NCI-H2029 treated with DMSO at 0.1 percent for 48 hours (cell line): ENCODE data around the gene RFTN1.
A peak's percentile ranks its signal among the peaks of the same experiment; 100 is the strongest.

Experiments used
- DNase-seq: peaks from one replicate; lab custom pipeline; 2025; lab: John Stamatoyannopoulos, UW

The RFTN1 gene

GRCh38 chr3:16404349-16404895 lies 109.1 kb downstream of the RFTN1 start:
- DNase-seq = no peak

- DNase-seq = no peak
Observed at GRCh38 chr3:16402451-16402850, 111.0 kb downstream of the RFTN1 start.

GRCh38 chr3:16401273-16401672 lies 112.2 kb downstream of the RFTN1 start:
- DNase-seq = no peak

GRCh38 chr3:16400106-16400931 lies 113.2 kb downstream of the RFTN1 start:
- DNase-seq = no peak

- DNase-seq = no peak
Observed at GRCh38 chr3:16399473-16399872, 114.0 kb downstream of the RFTN1 start.

GRCh38 chr3:16398648-16399047 lies 114.9 kb downstream of the RFTN1 start:
- no peak for DNase-seq

- DNase-seq = no peak
Observed at GRCh38 chr3:16396202-16396601, 117.3 kb downstream of the RFTN1 start.

- DNase-seq = no peak
Observed at GRCh38 chr3:16395212-16395611, 118.3 kb downstream of the RFTN1 start.

- no peak for DNase-seq
Observed at GRCh38 chr3:16394639-16395038, 118.9 kb downstream of the RFTN1 start.

- no peak for DNase-seq
Observed at GRCh38 chr3:16392717-16393116, 120.8 kb downstream of the RFTN1 start.

GRCh38 chr3:16392065-16392464 lies 121.4 kb downstream of the RFTN1 start:
- no peak for DNase-seq

- DNase-seq = no peak
Observed at GRCh38 chr3:16390581-16390980, 122.9 kb downstream of the RFTN1 start.

- DNase-seq = no peak
Observed at GRCh38 chr3:16388850-16389441, 124.6 kb downstream of the RFTN1 start.

- no peak for DNase-seq
Observed at GRCh38 chr3:16386561-16386960, 126.9 kb downstream of the RFTN1 start.

GRCh38 chr3:16385151-16385550 lies 128.3 kb downstream of the RFTN1 start:
- DNase-seq = no peak

GRCh38 chr3:16383864-16384263 lies 129.6 kb downstream of the RFTN1 start:
- no peak for DNase-seq

- DNase-seq = peak; percentile 46
Observed at GRCh38 chr3:16382845-16383244, 130.7 kb downstream of the RFTN1 start.

GRCh38 chr3:16381426-16381825 lies 132.1 kb downstream of the RFTN1 start:
- DNase-seq = no peak

GRCh38 chr3:16380421-16380820 lies 133.1 kb downstream of the RFTN1 start:
- no peak for DNase-seq

- no peak for DNase-seq
Observed at GRCh38 chr3:16379838-16380237, 133.7 kb downstream of the RFTN1 start.

- DNase-seq = no peak
Observed at GRCh38 chr3:16378920-16379319, 134.6 kb downstream of the RFTN1 start.

GRCh38 chr3:16378415-16378814 lies 135.1 kb downstream of the RFTN1 start:
- no peak for DNase-seq

- DNase-seq = no peak
Observed at GRCh38 chr3:16377847-16378302, 135.6 kb downstream of the RFTN1 start.
